HEK293T (cell line): ENCODE data around the gene GRIN2A.

ENCODE experiments used
- ELF4 ChIP-seq: fragments of 450-650 bp; IDR thresholded peaks from 2 replicates; pipeline ENCODE4 v1.6.1; 2017; ENCODE audit warnings: antibody characterized with exemption
- FOXM1 ChIP-seq: fragments of 450-650 bp; IDR thresholded peaks from 2 replicates; pipeline ENCODE4 v1.6.1; 2017; ENCODE audit warnings: mild to moderate bottlenecking, borderline replicate concordance
- PKNOX1 ChIP-seq: fragments of 450-650 bp; IDR thresholded peaks from 2 replicates; pipeline ENCODE4 v1.6.1; 2016
- SP1 ChIP-seq: fragments of 450-650 bp; IDR thresholded peaks from 2 replicates; pipeline ENCODE4 v1.6.1; 2017

DNA sequence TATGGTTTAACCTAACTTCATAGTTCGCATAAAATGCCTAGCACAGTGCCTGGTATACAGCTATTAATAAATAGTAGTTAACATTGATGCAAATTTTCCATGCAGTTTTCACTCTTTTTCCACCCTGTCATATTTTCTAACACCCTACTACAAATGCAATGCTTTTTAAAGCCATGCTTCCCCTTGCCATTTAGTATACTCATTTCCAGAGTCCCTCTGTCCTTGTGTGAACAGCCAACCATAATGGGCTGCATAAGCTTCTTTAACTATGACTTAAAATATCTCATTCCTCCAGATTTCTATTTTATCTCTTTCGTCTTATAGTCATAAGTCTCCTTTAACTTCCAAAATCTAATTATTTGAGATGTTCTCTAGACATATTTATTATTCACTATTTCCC, 284.1 kb downstream of the GRIN2A start:
- TF ChIP-seq PKNOX1 (no peak), SP1 (no peak), FOXM1 (no peak), ELF4 (no peak)
